ENCODE measurements around the gene SLC8A1.

The SLC8A1 gene

DNA sequence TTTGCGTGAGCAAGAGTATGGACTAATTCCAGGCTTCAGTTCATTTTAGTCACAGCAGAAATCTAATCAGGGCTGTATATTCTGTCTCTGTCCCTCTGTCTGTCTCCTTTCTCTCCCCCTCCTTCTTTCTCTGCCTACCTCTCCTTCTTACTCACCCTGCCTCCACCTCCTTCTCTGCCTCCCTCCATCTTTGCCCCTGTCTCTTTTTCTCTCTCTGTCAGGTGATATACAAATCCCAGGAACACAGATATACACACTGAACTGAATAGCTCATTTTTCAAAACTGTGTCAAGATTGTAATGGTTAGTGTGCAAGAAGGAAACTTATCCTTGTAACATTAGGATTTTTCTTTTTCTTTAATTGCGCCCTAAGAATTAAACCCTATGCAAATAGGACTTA is 32.5 kb downstream of the SLC8A1 start:
- DNase-seq = no peak

DNA sequence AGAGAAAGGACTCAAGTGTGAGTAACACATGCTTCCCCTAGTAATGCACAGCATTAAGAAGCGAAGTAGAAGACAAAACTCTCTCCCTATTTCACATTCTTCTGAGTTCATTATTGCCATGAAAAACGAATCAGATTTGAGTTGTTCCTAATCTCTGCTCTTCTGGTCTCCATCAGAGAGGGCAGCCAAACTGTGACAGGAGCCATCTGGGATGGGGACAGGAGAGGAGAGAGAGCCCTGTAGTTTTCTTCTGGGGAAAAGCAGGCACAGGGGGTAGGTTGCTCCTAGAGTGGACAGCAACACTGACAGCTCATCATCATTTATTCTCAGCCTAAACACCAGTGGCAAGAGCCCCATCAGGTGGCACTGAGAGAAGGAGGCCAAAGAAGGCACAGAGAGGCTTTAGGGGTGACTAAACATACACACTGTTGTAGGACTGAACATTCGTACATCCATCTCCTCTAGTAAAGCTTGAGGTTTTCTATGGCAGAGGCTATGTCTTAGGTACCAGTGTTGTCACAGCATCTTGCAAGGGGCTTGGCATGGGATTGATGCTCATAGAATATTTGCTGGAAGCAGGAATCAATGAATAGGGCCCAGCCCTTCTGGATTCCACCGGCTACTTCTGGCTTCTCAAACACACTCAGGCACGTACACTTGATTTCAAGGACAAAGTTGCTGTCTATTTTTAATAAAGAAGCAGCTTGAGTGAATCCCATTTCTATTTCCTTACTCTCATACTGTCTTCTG is 33.1 kb downstream of the SLC8A1 start:
- no peak for DNase-seq

DNA sequence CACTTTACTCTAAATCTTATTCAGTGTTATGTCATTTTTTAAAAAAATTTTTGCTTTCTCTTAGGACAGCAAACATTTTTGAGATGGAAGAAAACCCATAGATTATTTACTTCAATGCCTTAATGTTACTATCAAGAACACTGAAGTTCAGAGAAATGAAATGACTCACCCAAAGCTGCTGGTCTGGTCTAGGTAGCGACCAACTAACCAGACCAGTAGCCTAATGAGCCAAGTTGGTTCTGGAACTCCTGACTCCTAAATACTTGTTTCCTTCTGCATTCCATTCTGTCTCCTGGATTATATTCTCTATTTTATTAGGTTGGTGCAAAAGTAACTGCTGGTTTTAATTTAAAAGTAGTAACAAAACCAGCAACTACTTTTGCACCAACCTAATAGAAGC is 35.4 kb downstream of the SLC8A1 start:
- DNase-seq = no peak

DNA sequence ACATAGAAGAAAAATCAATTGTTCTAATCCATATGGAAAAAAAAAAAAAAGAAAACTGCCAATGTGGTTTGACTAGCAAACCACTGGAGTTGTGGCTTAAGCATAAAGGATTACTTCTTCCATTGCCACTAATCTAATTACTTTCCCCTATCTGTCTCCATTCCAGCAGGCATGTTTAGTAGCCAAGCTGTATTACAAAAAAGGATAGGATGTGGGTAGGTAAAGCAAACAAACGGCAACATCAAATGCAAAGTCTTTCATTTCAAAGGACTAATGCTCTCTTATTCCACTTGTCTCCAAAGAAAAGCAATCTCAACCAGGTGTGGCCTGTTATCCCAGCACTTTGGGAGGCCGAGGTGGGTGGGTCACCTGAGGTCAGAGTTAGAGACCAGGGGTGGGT is 36.5 kb downstream of the SLC8A1 start:
- DNase-seq = no peak

DNA sequence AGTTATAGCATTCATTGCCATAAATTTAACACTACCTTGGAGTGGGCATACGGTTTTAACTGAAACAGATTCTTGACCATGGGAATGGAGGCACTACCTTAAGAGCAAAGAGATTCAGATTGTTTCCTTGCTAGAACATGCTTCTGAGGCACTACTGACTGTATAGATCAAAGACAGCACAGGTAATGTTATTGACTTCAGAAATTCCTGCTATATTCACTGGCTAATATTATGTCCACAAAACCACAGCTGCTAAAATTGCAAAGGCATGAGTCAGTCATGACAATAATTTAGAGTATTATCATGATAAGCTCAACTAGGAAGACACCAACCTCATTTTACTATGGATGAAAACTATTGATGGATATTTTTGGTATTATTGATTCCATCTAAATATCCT is 39.4 kb downstream of the SLC8A1 start:
- no peak for DNase-seq

DNA sequence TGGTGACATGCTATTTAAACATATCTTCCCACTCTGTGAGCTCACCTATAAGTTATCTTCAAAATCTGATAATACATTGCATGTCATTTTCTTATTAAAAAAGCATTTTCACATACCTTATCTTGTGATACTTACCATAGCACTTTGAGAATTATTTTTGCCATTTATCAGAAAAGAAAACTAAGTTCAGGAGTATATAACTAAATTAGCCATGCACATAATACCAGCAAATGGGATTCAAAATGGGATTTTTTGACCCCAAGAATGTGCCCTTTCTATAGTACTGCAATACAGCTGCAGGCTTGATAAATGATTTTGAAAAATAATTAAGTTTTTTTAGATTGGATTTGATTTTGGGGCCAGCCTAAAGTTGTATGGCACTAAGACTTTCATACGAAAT is 41.2 kb downstream of the SLC8A1 start:
- DNase-seq = no peak

DNA sequence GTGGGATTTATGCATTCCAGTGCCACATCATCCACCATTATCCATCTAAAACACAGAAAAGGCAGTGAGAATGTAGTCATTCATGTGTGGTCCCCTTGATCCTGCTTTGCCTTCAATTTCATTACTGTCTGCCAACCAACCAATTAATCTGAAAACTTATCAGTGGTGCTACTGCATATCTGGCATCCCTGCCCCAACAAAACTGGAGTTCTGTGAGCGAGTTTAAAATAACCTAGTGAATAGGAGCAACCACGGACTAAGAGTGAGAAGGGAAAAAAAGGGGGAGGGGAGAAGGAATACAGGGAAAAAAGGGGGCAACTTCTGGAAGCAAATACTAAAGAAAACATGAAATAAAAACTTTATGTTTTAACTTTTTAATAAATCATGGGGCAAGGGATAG is 42.2 kb downstream of the SLC8A1 start:
- no peak for DNase-seq

DNA sequence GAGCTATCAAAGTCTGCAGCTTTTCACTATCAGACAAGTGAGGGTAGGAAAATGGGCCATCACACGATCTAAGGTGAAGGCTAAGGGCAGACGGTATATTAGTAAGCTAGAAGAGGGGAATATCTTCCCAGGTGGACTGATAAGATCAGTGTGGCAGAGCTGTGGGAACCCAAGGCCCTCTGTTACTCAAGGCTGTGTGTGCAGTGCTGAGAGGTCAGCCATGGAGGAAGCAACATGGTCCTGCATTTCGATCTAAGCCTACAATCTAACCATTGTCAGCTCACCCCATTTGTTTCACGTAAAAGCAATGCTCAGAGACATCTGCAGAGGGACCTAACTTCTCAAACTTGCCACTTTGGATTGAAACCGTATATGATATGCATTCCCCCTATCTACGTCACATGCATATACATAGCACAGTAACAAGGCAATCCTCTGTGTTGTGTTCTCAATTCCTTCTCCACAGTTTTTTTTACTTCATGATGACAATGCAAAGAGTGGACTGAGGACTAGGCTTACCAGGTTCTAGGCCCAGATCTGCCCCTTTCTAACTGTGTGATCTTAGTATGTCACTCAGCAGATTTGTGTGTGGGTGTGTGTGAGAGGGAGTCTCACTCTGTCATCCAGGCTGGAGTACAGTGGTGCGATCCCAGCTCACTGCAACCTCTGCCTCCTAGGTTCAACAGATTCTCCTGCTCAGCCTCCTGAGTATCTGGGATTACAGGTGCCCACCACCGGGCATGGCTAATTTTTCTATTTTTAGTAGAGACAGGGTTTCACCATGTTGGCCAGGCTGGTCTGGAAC is 45.2 kb downstream of the SLC8A1 start:
- no peak for DNase-seq

DNA sequence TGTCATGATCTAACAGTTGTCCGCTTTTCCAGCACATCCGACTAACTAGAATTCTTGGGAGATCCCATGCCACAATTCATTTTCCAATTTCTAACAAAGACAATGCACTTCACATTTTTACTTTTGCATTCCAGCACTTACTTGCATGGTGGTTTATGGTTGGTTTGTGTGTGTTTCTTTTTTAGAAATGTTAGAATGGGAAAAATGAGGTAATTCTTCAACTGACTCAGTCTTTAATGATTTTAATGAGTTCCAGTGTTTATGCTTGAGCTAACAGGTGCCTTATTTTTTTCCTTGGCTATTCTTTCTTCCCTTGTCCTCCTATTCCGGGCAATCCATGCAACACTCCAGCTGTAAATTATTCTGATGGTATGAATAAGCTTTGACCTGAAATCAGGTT is 46.4 kb downstream of the SLC8A1 start:
- DNase-seq = no peak

DNA sequence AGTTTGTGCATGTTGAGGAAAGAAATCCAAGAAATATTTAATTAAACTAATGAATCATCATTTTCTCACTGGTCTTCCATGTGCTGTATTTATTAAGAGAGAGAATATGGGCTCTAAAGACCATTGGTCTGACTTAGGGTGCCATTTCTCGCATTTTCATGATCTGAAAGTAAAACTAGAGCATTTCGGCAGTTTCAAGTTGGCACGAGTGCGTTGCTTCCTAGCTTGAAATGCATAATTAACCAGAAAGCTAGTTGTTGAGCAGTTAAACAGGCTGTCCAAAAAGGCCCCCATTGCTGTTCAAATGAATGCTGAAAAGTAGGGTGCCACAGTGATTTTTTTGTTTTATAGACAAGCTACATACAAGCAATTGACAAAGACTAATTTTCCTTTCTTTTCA is 47.4 kb downstream of the SLC8A1 start:
- DNase-seq = no peak

DNA sequence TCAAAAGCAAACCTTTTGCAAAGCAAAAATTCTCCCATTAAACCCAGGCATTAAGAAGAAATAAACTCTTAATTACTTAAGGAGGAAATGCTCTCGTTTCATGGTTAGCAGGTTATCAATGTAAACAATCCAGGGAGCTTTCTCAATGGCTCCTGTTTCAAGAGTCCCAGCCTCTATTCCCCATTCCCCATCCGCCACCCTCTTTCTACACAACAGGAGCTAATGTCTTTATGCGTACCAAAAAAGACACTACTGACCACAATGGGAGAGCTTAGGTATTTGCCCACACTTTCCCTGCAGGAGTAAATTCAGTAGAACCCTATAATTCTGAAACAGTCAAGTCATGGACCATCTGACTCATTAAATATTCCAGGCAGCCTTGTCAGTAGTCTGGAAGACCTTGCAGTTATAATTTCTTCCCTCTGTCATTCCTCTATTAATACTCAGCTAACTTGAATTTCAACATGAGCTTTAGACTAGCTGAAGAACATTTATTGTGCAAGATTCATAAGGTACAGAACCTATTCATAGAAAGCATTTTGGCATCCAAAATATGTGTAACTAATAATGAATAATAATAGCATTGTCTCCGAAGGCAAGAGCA is 48.6 kb downstream of the SLC8A1 start:
- DNase-seq = no peak

DNA sequence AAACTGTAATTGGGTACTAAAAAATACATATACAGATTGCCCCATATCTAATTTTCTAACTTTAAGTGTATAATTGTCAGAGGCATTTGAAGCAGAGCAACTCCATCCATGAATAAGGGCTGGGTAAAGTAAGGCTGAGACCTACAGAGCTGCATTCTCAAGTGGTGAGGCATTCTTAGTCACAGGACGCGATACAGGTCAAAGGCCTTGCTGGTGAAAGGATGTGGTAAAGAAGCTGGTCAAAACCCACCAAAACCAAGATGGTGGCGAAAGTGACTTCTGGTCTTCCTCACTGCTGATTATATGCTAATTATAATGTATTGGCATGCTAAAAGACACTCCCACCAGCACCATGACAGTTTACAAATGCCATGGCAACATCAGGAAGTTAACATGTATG is 50.0 kb downstream of the SLC8A1 start:
- no peak for DNase-seq

DNA sequence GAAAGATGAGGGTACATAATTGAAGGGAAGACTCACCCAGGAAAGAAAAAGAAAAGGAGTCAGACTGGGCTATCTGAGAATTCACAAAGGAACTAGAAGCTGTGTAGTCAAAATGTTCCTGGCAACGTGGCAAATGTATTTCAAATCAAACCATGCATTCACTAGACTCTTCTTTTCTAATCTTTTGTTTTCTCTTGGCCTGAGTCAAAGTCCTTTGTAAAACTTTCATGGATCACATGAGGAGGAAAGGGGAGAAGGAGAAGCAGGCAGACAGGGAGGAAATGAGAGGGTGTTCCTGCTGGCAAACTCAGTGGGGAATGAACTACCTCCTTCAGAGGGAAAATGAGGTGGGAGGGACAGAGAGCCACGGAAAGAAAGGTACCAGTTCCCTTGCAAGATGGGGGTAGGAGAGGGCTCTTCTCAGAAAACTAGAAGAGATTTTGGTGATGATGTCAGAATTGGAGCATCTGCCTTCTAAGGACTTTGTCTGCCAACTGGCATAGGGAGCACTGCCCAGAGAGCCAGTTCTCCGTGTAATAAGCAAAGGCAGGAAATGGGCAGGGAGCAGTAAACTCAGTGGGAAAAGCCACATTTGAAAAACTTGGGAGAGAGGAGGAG is 51.4 kb downstream of the SLC8A1 start:
- DNase-seq = no peak

DNA sequence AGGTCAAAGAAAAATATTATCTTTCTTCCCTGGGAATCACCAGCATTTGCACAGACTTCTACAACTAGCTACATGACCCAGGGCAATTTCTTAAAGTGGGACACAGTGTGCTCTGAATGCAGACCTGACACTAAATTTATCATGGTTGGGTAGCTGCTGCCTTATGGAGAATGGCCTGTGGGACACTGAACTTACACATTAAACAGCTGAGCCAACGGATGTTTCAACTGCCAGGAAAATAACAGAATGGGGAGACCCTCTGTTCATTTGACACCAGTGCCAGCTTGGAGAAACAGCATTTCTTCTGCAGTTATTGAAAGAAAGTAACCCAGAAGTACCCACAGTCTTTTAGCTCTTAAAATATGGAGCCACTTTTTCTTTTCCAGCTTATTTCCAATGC is 54.1 kb downstream of the SLC8A1 start:
- no peak for DNase-seq

DNA sequence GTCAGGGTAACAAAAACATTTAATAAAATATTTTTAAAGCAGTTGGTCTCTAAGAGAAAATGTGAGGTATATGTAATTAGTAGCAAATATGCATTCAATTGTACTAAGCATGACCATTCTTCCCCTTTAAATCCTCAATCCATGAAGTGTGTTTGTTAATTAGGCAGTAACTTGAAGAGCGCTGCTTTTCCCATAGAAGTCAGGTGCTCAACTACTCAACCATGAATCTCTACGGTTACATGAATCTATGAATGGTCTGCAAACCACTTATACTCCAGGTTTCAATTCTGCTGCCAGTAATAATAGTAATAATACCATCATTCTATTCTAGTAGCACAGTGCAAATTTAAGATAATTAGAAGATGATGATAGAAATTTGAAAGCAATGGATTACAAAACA is 55.8 kb downstream of the SLC8A1 start:
- no peak for DNase-seq

DNA sequence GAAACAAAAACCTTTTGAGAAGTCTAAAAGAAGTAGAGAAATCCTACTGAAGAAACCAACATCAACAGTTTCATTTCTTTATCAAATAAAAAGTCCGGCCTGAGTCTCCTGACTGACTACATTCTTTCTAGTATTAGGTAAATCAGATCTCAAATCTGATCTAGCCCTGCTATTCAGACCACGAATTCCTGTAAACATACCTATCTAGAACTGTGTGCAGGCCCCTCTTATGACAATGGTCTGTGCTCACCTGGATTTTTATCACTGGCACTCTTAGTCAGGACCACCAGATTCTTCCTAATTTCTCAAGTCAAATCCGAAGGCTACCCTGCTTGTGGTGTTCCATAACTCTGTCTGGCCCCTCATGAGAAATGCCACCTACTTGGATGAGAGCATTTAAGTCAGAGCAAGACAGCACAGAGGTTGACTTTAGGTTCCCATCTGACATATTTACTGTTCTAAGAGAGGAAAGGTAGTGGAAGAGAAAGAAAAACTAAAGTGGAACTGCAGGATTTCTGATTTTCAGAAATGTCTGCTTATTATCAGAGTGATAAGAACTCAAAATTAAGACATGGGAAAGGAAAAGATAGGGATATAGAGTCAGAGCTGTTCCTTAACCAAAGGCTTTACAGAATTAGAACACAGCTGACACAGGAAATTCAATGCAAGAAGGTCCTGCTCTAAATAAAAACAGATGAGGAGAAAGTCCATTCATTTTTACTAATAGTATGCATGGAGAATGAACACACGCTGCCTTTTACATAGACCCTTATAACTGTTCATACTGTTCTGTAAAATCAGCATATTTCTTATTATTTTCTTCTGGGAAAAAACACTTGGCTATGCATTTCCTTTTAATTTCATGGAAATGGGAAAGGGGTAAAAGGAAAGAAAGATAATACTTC is 56.5 kb downstream of the SLC8A1 start:
- no peak for DNase-seq

DNA sequence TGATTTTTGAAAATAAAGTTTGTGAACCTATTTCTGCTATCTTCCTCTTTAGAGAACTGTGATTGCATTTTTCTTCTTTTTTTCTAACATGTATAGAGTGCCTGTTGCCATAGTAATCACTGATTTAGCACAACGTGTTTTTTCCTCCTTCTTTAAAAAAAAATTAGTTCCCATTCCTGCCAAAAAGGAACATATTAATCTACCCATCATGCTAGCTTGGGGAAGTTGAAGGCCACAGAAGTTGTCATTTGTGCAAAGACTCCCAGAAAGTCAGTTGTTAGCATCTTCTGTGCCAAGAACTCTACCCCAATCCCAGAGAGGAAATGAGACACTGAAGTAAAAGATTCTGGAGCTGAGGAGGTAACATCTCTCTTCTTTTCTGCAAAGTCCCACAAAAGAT is 57.3 kb downstream of the SLC8A1 start:
- DNase-seq = no peak

DNA sequence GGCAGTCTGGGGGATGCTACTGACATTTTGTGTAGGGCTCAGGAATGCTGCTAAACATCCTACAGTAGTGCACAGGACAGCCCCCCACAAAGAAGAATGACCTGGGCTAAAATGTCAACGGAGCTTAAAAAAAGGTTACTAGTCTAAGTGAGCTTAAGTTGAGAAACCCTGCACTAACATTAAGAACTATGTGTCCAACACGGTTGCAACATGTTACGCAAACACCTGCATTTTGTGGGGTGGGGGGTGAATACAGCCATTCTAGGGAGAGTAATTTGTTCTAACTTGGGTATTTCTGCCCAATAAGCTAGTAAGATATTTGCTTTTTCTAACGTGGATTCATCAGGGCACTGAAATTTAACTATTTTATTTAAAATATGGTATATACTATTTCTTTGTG is 57.9 kb downstream of the SLC8A1 start:
- no peak for DNase-seq

DNA sequence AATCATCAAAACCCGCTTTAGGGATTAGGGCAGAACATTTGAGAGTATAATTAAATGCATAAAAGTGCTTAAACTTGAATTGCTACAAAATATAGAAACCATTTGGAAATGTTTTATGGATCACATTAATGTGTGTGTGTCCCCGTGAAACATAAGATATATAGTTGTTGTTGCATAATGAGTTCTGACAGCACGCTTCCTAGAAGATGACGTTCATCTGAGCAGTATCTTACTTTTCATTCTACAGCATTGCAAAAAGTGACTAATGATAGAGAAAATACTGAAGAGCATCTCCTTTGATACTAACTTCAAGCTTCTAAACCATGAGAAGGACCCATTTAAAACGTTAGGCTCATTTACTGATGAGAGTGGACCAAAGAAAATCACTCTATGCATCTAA is 63.7 kb downstream of the SLC8A1 start:
- DNase-seq = no peak

DNA sequence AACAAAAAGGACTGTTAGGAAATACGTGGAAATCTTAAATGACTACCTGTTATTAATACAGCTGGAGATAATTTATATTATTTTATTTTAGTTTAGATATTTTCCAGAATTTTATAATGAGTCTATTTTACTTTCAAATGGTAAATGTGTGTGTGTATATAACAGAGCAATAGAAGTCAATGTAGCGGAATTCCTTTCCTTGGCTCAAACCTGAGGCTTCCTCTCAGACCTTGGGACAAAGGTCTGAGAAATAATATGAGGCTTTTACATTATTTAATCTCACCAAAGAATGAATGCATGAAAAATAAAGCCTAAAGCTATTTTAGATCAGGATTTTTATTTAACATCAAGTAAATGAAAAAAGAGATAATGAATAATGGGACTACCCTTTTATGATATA is 65.7 kb downstream of the SLC8A1 start:
- DNase-seq = no peak

DNA sequence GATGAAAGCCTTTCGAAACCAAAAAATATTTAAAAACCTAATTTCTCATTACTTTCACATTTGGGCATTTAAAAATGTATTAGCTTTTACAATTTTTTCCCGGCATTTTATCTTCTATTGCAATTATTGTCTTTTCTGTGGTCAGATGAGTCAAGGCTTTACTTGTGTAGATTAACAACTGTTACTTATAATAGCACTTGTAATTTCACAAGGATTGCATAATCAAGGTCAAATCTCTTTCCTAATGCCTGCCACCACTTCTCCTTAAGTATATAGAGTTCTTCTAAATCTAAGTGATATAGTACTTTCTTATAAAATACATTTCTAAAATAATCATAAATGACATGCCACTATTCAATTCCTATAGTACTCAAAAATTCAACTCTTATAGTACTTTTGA is 67.2 kb downstream of the SLC8A1 start:
- DNase-seq = peak; percentile 94

DNA sequence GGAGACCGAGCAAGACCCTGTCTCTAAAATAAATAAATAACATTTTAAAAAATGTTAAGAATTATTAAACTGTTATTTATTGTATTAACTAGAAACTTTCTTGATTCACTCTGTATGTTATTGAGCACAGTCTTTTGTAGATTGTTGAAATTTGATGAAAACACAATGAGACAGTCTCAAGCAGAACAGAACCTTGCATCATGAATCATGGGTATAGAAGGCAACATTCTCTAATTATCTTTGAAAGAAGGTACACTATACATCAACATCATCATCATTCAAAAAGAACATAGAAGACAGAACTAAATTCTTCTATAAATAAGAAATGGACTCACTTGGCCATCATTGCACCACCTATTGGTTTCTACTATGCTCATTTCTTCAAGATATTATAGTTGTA is 67.7 kb downstream of the SLC8A1 start:
- DNase-seq = no peak

DNA sequence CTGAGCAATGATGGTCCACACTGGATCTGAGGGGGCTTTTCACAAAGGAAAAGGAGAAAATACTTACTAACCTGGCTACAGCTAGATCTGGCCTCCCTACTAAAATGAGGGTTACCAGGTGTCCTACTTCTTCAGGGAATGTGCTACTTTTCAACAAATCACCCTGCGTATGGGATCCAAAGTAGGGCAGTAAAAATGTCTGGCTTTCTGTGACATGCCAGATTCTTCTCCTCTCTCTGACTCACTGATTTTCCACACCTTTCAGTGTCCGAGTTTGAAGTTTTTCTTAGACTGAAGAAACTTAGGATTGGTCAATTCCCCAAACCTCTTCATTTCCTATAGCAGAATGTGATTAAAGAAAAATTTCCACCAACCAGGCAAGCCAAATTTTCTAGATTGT is 71.2 kb downstream of the SLC8A1 start:
- no peak for DNase-seq

All from SIG-M5 (cell line).